Uterus (tissue), 2 donors: Measurements from ENCODE around the gene URM1.

Experiments used
- POLR2A ChIP-seq, 2 donors: fragments of 450-650 bp; IDR thresholded peaks; one replicate each; pipeline ENCODE4 v1.6.1; 2016; ENCODE audit warnings: antibody characterized with exemption in 2 of 2, mild to moderate bottlenecking in 1 of 2, moderate library complexity in 1 of 2
- TF ChIP-seq, protein P1 (sequence below), 4 experiments: fragments of 200-600 bp in 2 of 4; fragments of 450-650 bp in 2 of 4; sonication (generic) in 2 of 4; IDR thresholded peaks; one replicate each; pipeline ENCODE4 v1.5.1; 2016 to 2019; ENCODE audit warnings: antibody characterized with exemption in 4 of 4, mild to moderate bottlenecking in 2 of 4, moderate library complexity in 1 of 4

GRCh38 chr9:128322404-128323211, 48.6 kb upstream of the URM1 start, which contains the start of the genes COQ4 and TRUB2:
- TF ChIP-seq POLR2A (IDR thresholded peaks at IDR 0.05) = peak in 1 of 2 donors; percentile 42
- TF ChIP-seq, protein P1, sequence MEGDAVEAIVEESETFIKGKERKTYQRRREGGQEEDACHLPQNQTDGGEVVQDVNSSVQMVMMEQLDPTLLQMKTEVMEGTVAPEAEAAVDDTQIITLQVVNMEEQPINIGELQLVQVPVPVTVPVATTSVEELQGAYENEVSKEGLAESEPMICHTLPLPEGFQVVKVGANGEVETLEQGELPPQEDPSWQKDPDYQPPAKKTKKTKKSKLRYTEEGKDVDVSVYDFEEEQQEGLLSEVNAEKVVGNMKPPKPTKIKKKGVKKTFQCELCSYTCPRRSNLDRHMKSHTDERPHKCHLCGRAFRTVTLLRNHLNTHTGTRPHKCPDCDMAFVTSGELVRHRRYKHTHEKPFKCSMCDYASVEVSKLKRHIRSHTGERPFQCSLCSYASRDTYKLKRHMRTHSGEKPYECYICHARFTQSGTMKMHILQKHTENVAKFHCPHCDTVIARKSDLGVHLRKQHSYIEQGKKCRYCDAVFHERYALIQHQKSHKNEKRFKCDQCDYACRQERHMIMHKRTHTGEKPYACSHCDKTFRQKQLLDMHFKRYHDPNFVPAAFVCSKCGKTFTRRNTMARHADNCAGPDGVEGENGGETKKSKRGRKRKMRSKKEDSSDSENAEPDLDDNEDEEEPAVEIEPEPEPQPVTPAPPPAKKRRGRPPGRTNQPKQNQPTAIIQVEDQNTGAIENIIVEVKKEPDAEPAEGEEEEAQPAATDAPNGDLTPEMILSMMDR (IDR thresholded peaks at IDR 0.05) = peak in 3 of 4 experiments; percentile 16 to 27 (median 25)
